Measurements from ENCODE around the gene ITGA6.
"Not testable (repeated sequence)": the region's sequence is repeated elsewhere in the genome, so short reads cannot be mapped to it uniquely, and the experiment has no call there.

The ITGA6 gene

GRCh38 chr2:172539767-172540166 lies 112.4 kb downstream of the ITGA6 start:
- H3K27ac ChIP-seq = no peak overlapping the region
- no peaks in the 10 kb centered on the region for H3K36me3 ChIP-seq (ENCODE audit: insufficient read depth, low read length)
- no peak overlapping the region for H3K9ac ChIP-seq (ENCODE audit: insufficient read length)
- H3K4me3 ChIP-seq = no peak overlapping the region
- peaks cover 3% of the 10 kb centered on the region; the same call in 1 of the 2 replicates for H3K9me3 ChIP-seq (ENCODE audit: low read depth, low read length)
- TF ChIP-seq EZH2 (IDR thresholded peaks at IDR 0.05) (no peak), POLR2AphosphoS5 (IDR thresholded peaks at IDR 0.05; ENCODE audit: borderline replicate concordance, low read depth, low read length) (no peak), FOXP2 (optimal IDR thresholded peaks at IDR 0.05; ENCODE audit: control extremely low read depth, extremely low read length, insufficient read depth) (no peak)
- no peak for DNase-seq (ENCODE audit: low read depth, low spot score)

GRCh38 chr2:172540421-172540820 lies 113.0 kb downstream of the ITGA6 start:
- Histone ChIP-seq H3K4me3 (no peak overlapping the region), H3K36me3 (ENCODE audit: insufficient read depth, low read length) (no peaks in the 10 kb centered on the region), H3K9ac (ENCODE audit: insufficient read length) (no peak overlapping the region), H3K27ac (no peak overlapping the region), H3K9me3 (ENCODE audit: low read depth, low read length) (peaks cover 3% of the 10 kb centered on the region; the same call in 1 of the 2 replicates)
- TF ChIP-seq EZH2 (IDR thresholded peaks at IDR 0.05) (no peak), FOXP2 (optimal IDR thresholded peaks at IDR 0.05; ENCODE audit: control extremely low read depth, extremely low read length, insufficient read depth) (no peak), POLR2AphosphoS5 (IDR thresholded peaks at IDR 0.05; ENCODE audit: borderline replicate concordance, low read depth, low read length) (no peak)
- DNase-seq (ENCODE audit: low read depth, low spot score) = no peak

DNA sequence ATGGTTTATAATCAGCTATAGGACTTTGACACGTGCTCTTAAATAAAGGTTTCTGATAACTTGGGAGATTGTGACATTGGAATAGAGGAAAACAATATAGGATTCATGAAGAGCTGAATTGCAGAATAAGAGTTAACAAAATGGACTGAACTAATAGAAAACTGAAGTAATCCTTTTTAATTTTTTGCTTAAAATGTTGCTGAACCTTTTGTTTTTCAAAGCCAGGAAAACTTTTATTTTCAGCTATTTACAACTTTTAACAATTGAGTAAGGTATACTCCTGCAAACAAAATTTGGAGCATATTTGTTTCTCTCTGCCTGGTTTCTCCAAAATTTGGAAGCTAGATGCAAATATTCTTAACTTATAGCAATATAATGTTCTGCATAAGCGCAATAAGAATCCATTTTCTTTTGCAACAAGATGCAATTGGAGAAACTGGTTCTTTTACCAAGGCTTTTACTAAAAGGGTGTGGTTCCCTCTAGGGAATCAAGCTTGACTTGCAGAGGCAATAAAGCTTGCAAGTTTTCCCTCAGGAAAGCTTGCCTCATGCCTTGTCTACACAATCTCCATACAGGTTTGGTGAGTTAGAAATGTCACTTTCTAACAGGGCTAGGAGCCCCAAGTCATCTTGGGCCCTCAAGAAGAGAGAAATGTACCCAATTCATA lies 118.2 kb downstream of the ITGA6 start:
- Histone ChIP-seq H3K9me3 (ENCODE audit: low read depth, low read length) (no peaks in the 10 kb centered on the region), H3K9ac (ENCODE audit: insufficient read length) (no peak overlapping the region), H3K4me3 (no peak overlapping the region), H3K27ac (no peak overlapping the region), H3K36me3 (ENCODE audit: insufficient read depth, low read length) (no peaks in the 10 kb centered on the region)
- DNase-seq (ENCODE audit: low read depth, low spot score) = no peak
- no peak for TF ChIP-seq POLR2AphosphoS5 (IDR thresholded peaks at IDR 0.05; ENCODE audit: borderline replicate concordance, low read depth, low read length)
- no peak for TF ChIP-seq EZH2 (IDR thresholded peaks at IDR 0.05)
- TF ChIP-seq FOXP2 (optimal IDR thresholded peaks at IDR 0.05; ENCODE audit: control extremely low read depth, extremely low read length, insufficient read depth) = no peak

DNA sequence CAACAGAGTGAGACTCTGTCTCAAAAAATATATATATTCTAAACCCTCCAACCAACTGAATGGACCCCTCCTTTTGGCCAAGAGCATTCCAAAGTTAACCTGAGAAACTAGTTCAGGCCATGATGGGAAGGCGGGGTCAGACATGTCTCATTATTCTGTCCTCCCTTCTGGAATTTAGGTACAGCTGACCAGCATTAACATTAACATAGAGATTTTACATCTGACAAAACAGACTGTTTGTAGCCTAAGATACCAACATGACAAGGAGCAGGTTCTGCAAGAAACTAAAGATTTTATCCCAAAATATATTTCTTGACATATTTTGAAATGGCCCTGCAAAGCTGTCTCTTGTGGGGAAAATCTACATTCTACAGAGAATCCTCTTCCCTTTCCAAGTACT lies 121.7 kb downstream of the ITGA6 start:
- TF ChIP-seq EZH2 (IDR thresholded peaks at IDR 0.05) = no peak
- TF ChIP-seq POLR2AphosphoS5 (IDR thresholded peaks at IDR 0.05; ENCODE audit: borderline replicate concordance, low read depth, low read length) = no peak
- TF ChIP-seq FOXP2 (optimal IDR thresholded peaks at IDR 0.05; ENCODE audit: control extremely low read depth, extremely low read length, insufficient read depth) = no peak
- no peak for DNase-seq (ENCODE audit: low read depth, low spot score)
- Histone ChIP-seq H3K27ac (no peak overlapping the region), H3K4me3 (no peak overlapping the region), H3K9ac (ENCODE audit: insufficient read length) (no peak overlapping the region), H3K36me3 (ENCODE audit: insufficient read depth, low read length) (no peaks in the 10 kb centered on the region), H3K9me3 (ENCODE audit: low read depth, low read length) (no peaks in the 10 kb centered on the region)

DNA sequence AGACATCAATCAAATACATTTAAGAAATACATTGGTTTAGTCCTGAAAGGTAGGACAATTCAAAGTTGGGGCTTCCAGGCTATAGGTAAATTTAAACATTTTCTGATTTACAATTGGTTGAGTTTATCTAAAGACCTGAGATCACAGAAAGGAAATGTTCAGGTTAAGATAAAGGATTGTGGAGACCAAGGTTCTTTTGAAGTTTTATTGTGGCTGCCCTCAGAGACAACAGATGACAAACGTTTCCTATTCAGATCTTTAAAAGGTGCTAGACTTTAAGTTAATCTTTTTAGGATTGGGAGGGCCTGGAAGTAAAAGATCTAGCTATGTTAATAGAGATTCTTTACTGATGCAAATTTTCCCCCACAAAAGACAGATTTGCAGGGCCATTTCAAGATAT lies 122.4 kb downstream of the ITGA6 start:
- not testable (repeated sequence) for H3K27ac ChIP-seq; H3K4me3 ChIP-seq; H3K9me3 ChIP-seq (ENCODE audit: low read depth, low read length); DNase-seq (ENCODE audit: low read depth, low spot score); H3K9ac ChIP-seq (ENCODE audit: insufficient read length); H3K36me3 ChIP-seq (ENCODE audit: insufficient read depth, low read length)

- Histone ChIP-seq H3K9ac (ENCODE audit: insufficient read length) (no peak overlapping the region), H3K9me3 (ENCODE audit: low read depth, low read length) (no peaks in the 10 kb centered on the region), H3K27ac (no peak overlapping the region), H3K4me3 (no peak overlapping the region), H3K36me3 (ENCODE audit: insufficient read depth, low read length) (no peaks in the 10 kb centered on the region)
- TF ChIP-seq POLR2AphosphoS5 (IDR thresholded peaks at IDR 0.05; ENCODE audit: borderline replicate concordance, low read depth, low read length) (no peak), FOXP2 (optimal IDR thresholded peaks at IDR 0.05; ENCODE audit: control extremely low read depth, extremely low read length, insufficient read depth) (no peak), EZH2 (IDR thresholded peaks at IDR 0.05) (no peak)
- DNase-seq (ENCODE audit: low read depth, low spot score) = no peak
Observed at GRCh38 chr2:172550419-172550818, 123.0 kb downstream of the ITGA6 start.

- Histone ChIP-seq H3K9me3 (ENCODE audit: low read depth, low read length) (no peaks in the 10 kb centered on the region), H3K27ac (no peak overlapping the region), H3K36me3 (ENCODE audit: insufficient read depth, low read length) (no peaks in the 10 kb centered on the region), H3K4me3 (no peak overlapping the region), H3K9ac (ENCODE audit: insufficient read length) (no peak overlapping the region)
- no peak for TF ChIP-seq EZH2 (IDR thresholded peaks at IDR 0.05)
- no peak for TF ChIP-seq POLR2AphosphoS5 (IDR thresholded peaks at IDR 0.05; ENCODE audit: borderline replicate concordance, low read depth, low read length)
- TF ChIP-seq FOXP2 (optimal IDR thresholded peaks at IDR 0.05; ENCODE audit: control extremely low read depth, extremely low read length, insufficient read depth) = no peak
- no peak for DNase-seq (ENCODE audit: low read depth, low spot score)
Observed at GRCh38 chr2:172551271-172551670, 123.9 kb downstream of the ITGA6 start.

DNA sequence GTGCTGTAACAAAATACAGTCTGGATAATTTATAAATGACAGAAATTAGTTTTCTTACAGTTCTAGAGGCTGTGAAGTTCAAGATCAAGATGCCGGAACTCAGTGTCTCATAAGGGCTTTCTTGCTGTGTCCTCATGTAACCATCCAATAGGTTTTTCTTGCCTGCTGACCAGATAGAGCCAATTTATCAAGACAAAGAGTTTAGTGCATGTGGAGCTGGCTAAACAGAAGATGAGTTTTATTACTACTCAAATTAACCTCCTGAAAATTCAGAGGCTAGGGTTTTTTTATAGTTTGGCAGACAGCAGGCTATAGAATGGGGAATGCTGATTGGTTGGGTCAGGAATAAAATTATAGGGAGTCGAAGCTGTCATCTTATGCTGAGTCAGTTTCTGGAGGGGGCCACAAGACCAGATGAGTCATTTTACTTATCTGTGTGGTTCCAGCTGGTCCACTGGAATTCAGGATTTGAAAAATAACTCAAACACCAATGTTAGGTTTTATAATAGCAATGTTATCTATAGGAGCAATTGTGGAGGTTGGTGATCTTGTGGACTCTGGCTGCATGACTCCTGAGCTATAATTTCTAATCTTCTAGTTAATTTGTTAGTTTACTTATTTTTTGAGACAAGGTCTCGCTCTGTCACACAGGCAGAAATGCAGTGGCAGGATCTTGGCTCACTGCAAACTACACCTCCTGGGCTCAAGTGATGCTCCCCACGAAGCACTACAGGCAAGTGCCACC lies 125.3 kb downstream of the ITGA6 start:
- Histone ChIP-seq H3K27ac (no peak overlapping the region), H3K9me3 (ENCODE audit: low read depth, low read length) (no peaks in the 10 kb centered on the region), H3K36me3 (ENCODE audit: insufficient read depth, low read length) (no peaks in the 10 kb centered on the region), H3K9ac (ENCODE audit: insufficient read length) (no peak overlapping the region), H3K4me3 (no peak overlapping the region)
- DNase-seq (ENCODE audit: low read depth, low spot score) = no peak
- TF ChIP-seq POLR2AphosphoS5 (IDR thresholded peaks at IDR 0.05; ENCODE audit: borderline replicate concordance, low read depth, low read length) (no peak), FOXP2 (optimal IDR thresholded peaks at IDR 0.05; ENCODE audit: control extremely low read depth, extremely low read length, insufficient read depth) (no peak), EZH2 (IDR thresholded peaks at IDR 0.05) (no peak)

All from SK-N-MC (cell line).